22Rv1 (cell line): ENCODE measurements around the gene TAT.

Experiments used
- ZFX ChIP-seq: fragments of 450-650 bp; IDR thresholded peaks from 2 replicates; pipeline ENCODE4 v1.6.1; 2017; ENCODE audit warnings: antibody characterized with exemption, borderline replicate concordance
- TF ChIP-seq, protein P1 (sequence below): fragments of 450-650 bp; IDR thresholded peaks from 2 replicates; pipeline ENCODE4 v1.5.1; 2017; ENCODE audit warnings: mild to moderate bottlenecking

DNA sequence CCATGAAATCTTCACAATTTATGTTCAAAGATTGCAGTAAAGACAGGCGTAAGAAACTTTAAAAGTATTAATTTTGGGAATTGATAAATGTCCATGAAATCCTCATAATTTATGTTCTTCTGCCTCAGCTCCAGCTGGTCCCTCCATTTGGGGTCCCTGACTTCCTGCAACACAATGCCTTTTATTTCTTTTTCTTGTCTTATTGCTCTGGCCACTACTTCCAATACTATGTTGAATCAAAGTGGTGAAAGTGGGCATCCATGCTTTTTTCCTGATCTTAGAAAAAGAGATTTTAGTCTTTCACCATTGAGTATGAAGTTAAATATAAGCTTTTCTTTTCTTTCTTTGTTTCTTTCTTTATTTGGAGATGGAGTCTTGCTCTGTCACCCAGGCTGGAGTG is 14.3 kb downstream of the TAT start:
- TF ChIP-seq, protein P1, sequence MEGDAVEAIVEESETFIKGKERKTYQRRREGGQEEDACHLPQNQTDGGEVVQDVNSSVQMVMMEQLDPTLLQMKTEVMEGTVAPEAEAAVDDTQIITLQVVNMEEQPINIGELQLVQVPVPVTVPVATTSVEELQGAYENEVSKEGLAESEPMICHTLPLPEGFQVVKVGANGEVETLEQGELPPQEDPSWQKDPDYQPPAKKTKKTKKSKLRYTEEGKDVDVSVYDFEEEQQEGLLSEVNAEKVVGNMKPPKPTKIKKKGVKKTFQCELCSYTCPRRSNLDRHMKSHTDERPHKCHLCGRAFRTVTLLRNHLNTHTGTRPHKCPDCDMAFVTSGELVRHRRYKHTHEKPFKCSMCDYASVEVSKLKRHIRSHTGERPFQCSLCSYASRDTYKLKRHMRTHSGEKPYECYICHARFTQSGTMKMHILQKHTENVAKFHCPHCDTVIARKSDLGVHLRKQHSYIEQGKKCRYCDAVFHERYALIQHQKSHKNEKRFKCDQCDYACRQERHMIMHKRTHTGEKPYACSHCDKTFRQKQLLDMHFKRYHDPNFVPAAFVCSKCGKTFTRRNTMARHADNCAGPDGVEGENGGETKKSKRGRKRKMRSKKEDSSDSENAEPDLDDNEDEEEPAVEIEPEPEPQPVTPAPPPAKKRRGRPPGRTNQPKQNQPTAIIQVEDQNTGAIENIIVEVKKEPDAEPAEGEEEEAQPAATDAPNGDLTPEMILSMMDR = no peak
- TF ChIP-seq ZFX = no peak
